Activated CD4-positive, alpha-beta T cell treated with anti-CD3 and anti-CD28 coated beads, Interleukin-2, amount 10 ng/mL, durations not matched to agents 7 days and 5 days (primary cell): ENCODE data around the gene KDM5B. TPM values are rescaled to one million over a fixed set of nuclear protein-coding genes. Genes with fewer than 3 reads are reported as not detected.
"Not testable (repeated sequence)": the region's sequence is repeated elsewhere in the genome, so short reads cannot be mapped to it uniquely, and the experiment has no call there.

Experiments
- CTCF ChIA-PET: fragments of 350-600 bp; sonication (Branson Sonifier 250); formaldehyde crosslinking; loops from one replicate; lab custom pipeline; 2021; ENCODE audit warnings: antibody characterized with exemption; lab: Charles Lee
- POLR2A ChIA-PET: fragments of 350-600 bp; sonication (Branson Sonifier 250); formaldehyde crosslinking; loops from one replicate; lab custom pipeline; 2021; ENCODE audit warnings: antibody characterized with exemption; lab: Charles Lee
- DNase-seq: peaks from one replicate; pipeline ENCODE4 v3.0.0-alpha.2; 2020
- H3K27ac Mint-ChIP-seq: one replicate; pipeline ENCODE4 v1.8.0; 2021; ENCODE audit warnings: mild to moderate bottlenecking, moderate library complexity, mixed read lengths
- H3K27me3 Mint-ChIP-seq: one replicate; pipeline ENCODE4 v1.8.0; 2021; ENCODE audit warnings: mixed read lengths
- H3K36me3 Mint-ChIP-seq: one replicate; pipeline ENCODE4 v1.8.0; 2021; ENCODE audit warnings: low read depth, mixed read lengths
- H3K4me1 Mint-ChIP-seq: one replicate; pipeline ENCODE4 v1.8.0; 2021; ENCODE audit warnings: mixed read lengths
- H3K4me3 Mint-ChIP-seq: one replicate; pipeline ENCODE4 v1.8.0; 2021; ENCODE audit warnings: mild to moderate bottlenecking, moderate library complexity, mixed read lengths
- H3K9me3 Mint-ChIP-seq: one replicate; pipeline ENCODE4 v1.8.0; 2021; ENCODE audit warnings: mixed read lengths
- total RNA-seq, 2 experiments: library from RNA; stranded (reverse); gene quantifications; one replicate each; pipeline ENCODE4 v1.2.3, GENCODE V29; 2021

KDM5B gene
- total RNA-seq, 2 experiments from 2014 or later, result 32.0 to 39.8 TPM

- no peaks in the 10 kb centered on the region for H3K27me3 Mint-ChIP-seq
- no peak overlapping the region for H3K4me3 Mint-ChIP-seq
- peak overlapping the region; percentile 22 for H3K27ac Mint-ChIP-seq
- no peaks in the 10 kb centered on the region for H3K9me3 Mint-ChIP-seq
- CTCF ChIA-PET, result interaction anchor here (1.1 to 1.3 kb wide), 2 partner anchors 33 to 75 kb away, joined by 3 to 4 read pairs; no protein-coding TSS in a partner anchor
- peaks cover 34% of the 10 kb centered on the region for H3K36me3 Mint-ChIP-seq
- POLR2A ChIA-PET, result no interaction called here
- no peak for DNase-seq
- peaks cover 1% of the 10 kb centered on the region for H3K4me1 Mint-ChIP-seq
Measured at GRCh38 chr1:202760589-202760988, 47.6 kb downstream of the KDM5B start.

GRCh38 chr1:202756391-202756790, 51.8 kb downstream of the KDM5B start:
- DNase-seq, result no peak
- Mint-ChIP-seq H3K4me3 (no peak overlapping the region), H3K36me3 (peaks cover 35% of the 10 kb centered on the region), H3K27me3 (no peaks in the 10 kb centered on the region), H3K9me3 (no peaks in the 10 kb centered on the region), H3K27ac (no peak overlapping the region), H3K4me1 (no peaks in the 10 kb centered on the region)
- POLR2A ChIA-PET, result no interaction called here
- CTCF ChIA-PET, result no interaction called here

- no peaks in the 10 kb centered on the region for H3K9me3 Mint-ChIP-seq
- no peak overlapping the region for H3K4me3 Mint-ChIP-seq
- no peak overlapping the region for H3K27ac Mint-ChIP-seq
- H3K27me3 Mint-ChIP-seq, result no peaks in the 10 kb centered on the region
- peaks cover 34% of the 10 kb centered on the region for H3K36me3 Mint-ChIP-seq
- POLR2A ChIA-PET, result no interaction called here
- CTCF ChIA-PET, result no interaction called here
- no peaks in the 10 kb centered on the region for H3K4me1 Mint-ChIP-seq
- DNase-seq, result no peak
Measured at GRCh38 chr1:202754293-202754692, 53.9 kb downstream of the KDM5B start.

GRCh38 chr1:202752774-202753173, 55.4 kb downstream of the KDM5B start:
- Mint-ChIP-seq H3K27me3 (no peaks in the 10 kb centered on the region), H3K36me3 (peaks cover 36% of the 10 kb centered on the region), H3K4me3 (no peak overlapping the region), H3K9me3 (no peaks in the 10 kb centered on the region), H3K27ac (no peak overlapping the region), H3K4me1 (no peaks in the 10 kb centered on the region)
- DNase-seq, result no peak
- CTCF ChIA-PET, result no interaction called here
- POLR2A ChIA-PET, result no interaction called here

GRCh38 chr1:202750761-202751160, 57.5 kb downstream of the KDM5B start:
- no peak for DNase-seq
- POLR2A ChIA-PET, result no interaction called here
- H3K4me3 Mint-ChIP-seq, result no peak overlapping the region
- CTCF ChIA-PET, result interaction anchor here (0.6 to 1.2 kb wide), 5 partner anchors 31 to 698 kb away, joined by 3 to 4 read pairs (median 3); partner anchors contain the start of gene RABIF
- H3K4me1 Mint-ChIP-seq, result no peaks in the 10 kb centered on the region
- H3K36me3 Mint-ChIP-seq, result peaks cover 38% of the 10 kb centered on the region
- no peaks in the 10 kb centered on the region for H3K27me3 Mint-ChIP-seq
- no peaks in the 10 kb centered on the region for H3K9me3 Mint-ChIP-seq
- H3K27ac Mint-ChIP-seq, result no peak overlapping the region

GRCh38 chr1:202750024-202750423, 58.2 kb downstream of the KDM5B start:
- Mint-ChIP-seq H3K4me3 (no peak overlapping the region), H3K27me3 (no peaks in the 10 kb centered on the region), H3K36me3 (peaks cover 41% of the 10 kb centered on the region), H3K9me3 (peaks cover 1% of the 10 kb centered on the region), H3K4me1 (no peaks in the 10 kb centered on the region), H3K27ac (no peak overlapping the region)
- POLR2A ChIA-PET, result no interaction called here
- CTCF ChIA-PET, result interaction anchor here (0.6 to 1.3 kb wide), 4 partner anchors 30 to 697 kb away, joined by 3 to 4 read pairs (median 3); no protein-coding TSS in a partner anchor
- DNase-seq, result no peak

GRCh38 chr1:202745323-202745888, 62.8 kb downstream of the KDM5B start:
- no peak for DNase-seq
- Mint-ChIP-seq H3K9me3 (peaks cover 5% of the 10 kb centered on the region), H3K4me3 (no peak overlapping the region), H3K27ac (no peak overlapping the region), H3K36me3 (peaks cover 61% of the 10 kb centered on the region), H3K27me3 (no peaks in the 10 kb centered on the region), H3K4me1 (no peaks in the 10 kb centered on the region)
- ChIA-PET POLR2A (no interaction called here), CTCF (interaction anchor here (0.7 to 1.4 kb wide), 3 partner anchors 17 to 297 kb away, joined by 3 read pairs; no protein-coding TSS in a partner anchor)

- H3K9me3 Mint-ChIP-seq, H3K27me3 Mint-ChIP-seq, H3K4me1 Mint-ChIP-seq, H3K4me3 Mint-ChIP-seq, DNase-seq, POLR2A ChIA-PET, H3K27ac Mint-ChIP-seq: not testable (repeated sequence)
- peaks cover 61% of the 10 kb centered on the region for H3K36me3 Mint-ChIP-seq
- CTCF ChIA-PET, result interaction anchor here (1.4 kb wide), 1 partner anchor 16 kb away, joined by 3 read pairs; no protein-coding TSS in a partner anchor
Measured at GRCh38 chr1:202744770-202745169, 63.5 kb downstream of the KDM5B start.

- H3K27ac Mint-ChIP-seq, result no peak overlapping the region
- POLR2A ChIA-PET, result no interaction called here
- CTCF ChIA-PET, result interaction anchor here (0.6 to 1.1 kb wide), 2 partner anchors 18 to 1140 kb away, joined by 3 to 4 read pairs; no protein-coding TSS in a partner anchor
- H3K27me3 Mint-ChIP-seq, result no peaks in the 10 kb centered on the region
- H3K9me3 Mint-ChIP-seq, result peaks cover 5% of the 10 kb centered on the region
- peaks cover 57% of the 10 kb centered on the region for H3K36me3 Mint-ChIP-seq
- H3K4me1 Mint-ChIP-seq, result no peaks in the 10 kb centered on the region
- H3K4me3 Mint-ChIP-seq, result no peak overlapping the region
- DNase-seq, result no peak
Measured at GRCh38 chr1:202742496-202742895, 65.7 kb downstream of the KDM5B start.

- no peak overlapping the region for H3K27ac Mint-ChIP-seq
- no peaks in the 10 kb centered on the region for H3K27me3 Mint-ChIP-seq
- POLR2A ChIA-PET, result no interaction called here
Measured at GRCh38 chr1:202733251-202733650, 75.0 kb downstream of the KDM5B start.

GRCh38 chr1:202728951-202729350, 79.3 kb downstream of the KDM5B start:
- no peak overlapping the region for H3K27ac Mint-ChIP-seq
- no peak for DNase-seq
- H3K4me3 Mint-ChIP-seq, result no peak overlapping the region
- H3K4me1 Mint-ChIP-seq, result no peaks in the 10 kb centered on the region
- H3K27me3 Mint-ChIP-seq, result no peaks in the 10 kb centered on the region
- POLR2A ChIA-PET, result no interaction called here
- CTCF ChIA-PET, result interaction anchor here (0.6 to 2.4 kb wide), 4 partner anchors 9 to 297 kb away, joined by 3 to 10 read pairs (median 4); no protein-coding TSS in a partner anchor
- H3K36me3 Mint-ChIP-seq, result peaks cover 48% of the 10 kb centered on the region
- H3K9me3 Mint-ChIP-seq, result no peaks in the 10 kb centered on the region

More at GRCh38 chr1:202733251-202733650, 75.0 kb downstream of the KDM5B start:
- no peak overlapping the region for H3K4me3 Mint-ChIP-seq
- H3K9me3 Mint-ChIP-seq, result no peaks in the 10 kb centered on the region
- H3K4me1 Mint-ChIP-seq, result no peaks in the 10 kb centered on the region
- CTCF ChIA-PET, result interaction anchor here (1.1 to 1.5 kb wide), 3 partner anchors 8 to 452 kb away, joined by 3 to 4 read pairs (median 3); no protein-coding TSS in a partner anchor
- H3K36me3 Mint-ChIP-seq, result peaks cover 48% of the 10 kb centered on the region
- no peak for DNase-seq

GRCh38 chr1:202725526-202725925, 82.7 kb downstream of the KDM5B start:
- DNase-seq, result no peak
- Mint-ChIP-seq H3K27ac (no peak overlapping the region), H3K36me3 (peaks cover 29% of the 10 kb centered on the region), H3K4me3 (no peak overlapping the region), H3K27me3 (no peaks in the 10 kb centered on the region), H3K4me1 (no peaks in the 10 kb centered on the region), H3K9me3 (no peaks in the 10 kb centered on the region)
- ChIA-PET POLR2A (no interaction called here), CTCF (interaction anchor here (0.8 to 2.1 kb wide), 3 partner anchors 8 to 126 kb away, joined by 3 to 5 read pairs (median 4); no protein-coding TSS in a partner anchor)

- Mint-ChIP-seq H3K36me3 (peaks cover 13% of the 10 kb centered on the region), H3K9me3 (no peaks in the 10 kb centered on the region), H3K27me3 (peaks cover under 1% of the 10 kb centered on the region), H3K4me3 (no peak overlapping the region), H3K27ac (no peak overlapping the region), H3K4me1 (peaks cover 3% of the 10 kb centered on the region)
- ChIA-PET CTCF (no interaction called here), POLR2A (no interaction called here)
- DNase-seq, result no peak
Measured at GRCh38 chr1:202723708-202724107, 84.5 kb downstream of the KDM5B start.
